GM19468 (cell line): ENCODE measurements around the gene POC1A.
"Not testable (repeated sequence)": the region's sequence is repeated elsewhere in the genome, so short reads cannot be mapped to it uniquely, and the experiment has no call there.

Experiments
- ATAC-seq: cut with Tn5 transposase; IDR thresholded peaks from one replicate; pipeline ENCODE4 v1.9.1; 2021; ENCODE audit warnings: mild to moderate bottlenecking, moderate library complexity, moderate number of reproducible peaks; ENCODE audit not compliant: unreplicated experiment; ENCODE audit errors: extremely low read depth

The POC1A gene

DNA sequence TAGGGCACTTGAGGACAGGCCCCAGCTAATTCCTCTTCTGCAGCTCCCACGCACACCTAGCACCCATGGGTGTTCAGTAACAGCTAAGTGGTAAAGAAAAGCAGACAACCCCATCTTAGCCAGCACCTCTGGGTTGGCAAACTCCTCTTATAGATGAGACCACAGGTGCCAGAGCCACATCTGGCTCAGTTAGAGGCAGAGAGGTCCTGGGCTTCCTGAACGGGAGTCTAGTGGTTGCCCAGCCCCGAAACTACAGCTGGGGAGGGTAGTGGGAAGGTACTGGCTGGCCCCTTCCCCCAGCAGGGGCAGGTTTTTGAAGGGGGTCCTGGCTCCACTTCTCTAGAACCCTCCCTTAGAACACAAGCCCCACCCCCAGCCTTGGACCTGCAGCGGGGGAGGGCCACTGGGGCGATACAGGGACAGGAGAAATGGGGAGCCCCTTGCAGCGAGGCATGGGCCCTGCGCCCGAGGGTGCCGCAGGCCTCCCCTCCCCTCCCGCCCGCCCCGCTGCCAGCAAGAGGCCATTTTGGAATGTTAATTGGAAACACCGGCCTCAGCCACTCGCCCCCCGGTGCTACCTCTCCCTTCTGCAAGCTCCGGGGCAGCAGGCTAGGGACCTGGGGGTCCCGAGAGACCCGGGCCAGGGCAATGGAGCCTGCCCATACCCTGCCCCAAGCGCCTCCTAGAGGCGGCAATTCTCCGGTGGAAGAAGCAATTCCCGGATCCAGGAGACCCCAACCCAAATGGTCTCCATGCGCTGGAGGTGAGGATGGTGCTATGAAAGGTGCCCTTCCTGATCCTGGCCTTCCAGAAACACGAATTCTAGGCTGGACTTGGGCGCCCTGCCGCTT is 99.3 kb downstream of the POC1A start:
- no peak for ATAC-seq

DNA sequence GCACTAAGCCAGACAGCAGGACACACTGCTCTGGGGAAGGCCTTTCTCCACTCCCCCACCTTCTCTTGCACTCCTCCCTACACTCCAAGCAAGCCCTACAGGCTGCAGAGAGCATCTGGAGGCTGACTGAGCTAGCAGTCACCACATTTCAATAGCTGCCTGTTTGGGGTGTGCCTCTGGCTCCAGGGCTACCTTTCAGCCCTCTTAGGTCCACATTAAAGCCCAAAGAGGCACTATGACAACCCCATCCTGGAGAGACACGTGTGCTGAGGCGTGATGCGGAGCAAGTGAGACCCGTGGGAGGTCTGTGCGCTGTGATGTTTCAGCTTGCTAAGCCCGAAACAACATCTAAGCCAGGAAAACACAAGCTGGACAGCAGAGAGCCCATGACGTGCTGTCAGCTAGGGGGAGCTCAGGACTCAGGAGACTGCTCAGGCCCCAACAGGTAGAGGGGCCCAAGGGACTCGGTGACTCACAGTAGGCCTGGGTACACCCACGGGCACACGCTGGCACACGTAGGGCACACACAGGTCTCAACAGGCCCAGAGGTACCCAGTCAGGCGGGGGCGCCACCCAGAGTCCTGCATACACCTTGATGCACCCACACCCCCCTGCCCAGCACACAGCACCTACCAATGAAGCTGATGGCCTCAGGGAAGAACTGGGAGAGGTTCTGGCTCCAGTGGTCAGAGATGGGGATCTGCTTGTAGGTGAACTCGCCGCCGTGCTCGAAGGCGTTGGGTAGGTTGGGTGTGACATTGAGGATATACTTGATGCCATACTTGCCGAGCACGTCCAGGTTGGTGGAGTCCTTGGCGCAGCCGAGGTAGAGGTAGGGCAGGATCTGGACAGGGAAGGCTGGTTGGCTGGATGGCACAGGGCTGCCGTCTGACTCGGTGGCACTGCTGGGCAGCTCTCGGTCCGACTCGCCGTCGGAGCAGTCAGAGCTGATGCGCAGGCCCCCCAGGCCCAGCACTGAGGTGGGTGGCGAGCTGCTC is 100.6 kb downstream of the POC1A start:
- ATAC-seq: no peak

DNA sequence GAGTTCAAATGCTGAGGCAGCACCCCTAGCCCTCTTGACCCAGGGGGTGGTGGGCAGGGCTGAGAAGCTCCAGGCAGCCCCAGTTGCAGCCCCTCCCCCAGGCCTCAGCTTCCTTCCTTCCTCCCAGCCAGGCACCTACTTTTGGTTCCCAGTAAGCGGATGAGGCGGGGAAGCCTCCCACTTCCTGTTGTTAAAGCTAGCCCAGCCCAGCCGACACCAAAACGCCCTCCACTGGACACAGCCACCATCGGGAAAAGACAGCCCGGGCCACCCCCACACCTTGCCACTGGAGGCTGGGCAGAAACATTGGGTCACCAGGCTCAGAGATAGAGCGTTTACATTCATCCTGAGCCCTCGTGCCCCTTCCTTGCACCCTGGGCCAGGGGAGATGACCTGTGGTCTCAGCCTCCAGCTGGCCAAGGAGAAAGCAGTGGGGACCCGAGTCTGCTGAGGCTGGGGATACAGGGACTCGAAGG is 101.4 kb downstream of the POC1A start:
- ATAC-seq: no peak

DNA sequence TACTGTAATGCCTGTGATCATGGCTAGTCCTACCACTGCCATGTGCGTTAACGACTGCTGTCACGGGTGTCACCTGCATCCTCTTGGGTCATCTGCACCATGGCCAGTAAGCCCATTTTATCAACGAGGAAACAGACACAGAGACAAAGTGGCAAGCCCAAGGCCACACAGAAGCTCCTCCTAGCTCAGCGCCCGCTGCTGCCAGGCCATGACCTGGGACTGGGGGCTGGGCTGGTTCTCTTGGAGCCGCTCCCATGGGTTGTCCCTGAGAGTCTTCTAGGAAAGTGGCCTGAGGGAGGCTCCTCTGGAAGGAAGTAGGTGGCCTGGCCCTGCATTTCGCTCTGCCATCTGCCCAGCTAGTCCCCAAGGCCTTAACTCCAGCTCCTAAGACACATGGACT is 102.8 kb downstream of the POC1A start:
- ATAC-seq: no peak

DNA sequence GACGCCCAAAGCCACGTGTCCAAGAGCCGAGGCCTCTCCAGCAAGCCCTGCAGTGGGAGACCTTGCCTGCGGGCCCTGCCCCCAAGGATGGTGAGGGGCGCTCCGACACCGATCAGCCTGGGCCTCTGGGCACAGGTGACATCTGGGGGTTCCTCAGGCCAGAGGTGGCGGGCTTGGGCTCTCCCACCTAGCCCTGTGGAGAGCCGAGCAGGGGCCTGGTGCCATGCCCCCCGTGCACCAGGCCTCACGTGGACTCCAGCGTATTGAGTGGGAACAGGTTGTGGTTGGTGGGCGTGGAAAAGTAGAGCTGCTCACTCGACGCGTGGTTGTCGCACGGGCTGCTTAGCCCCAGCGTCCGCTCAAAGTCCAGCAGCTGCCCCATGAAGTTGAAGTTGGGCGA is 103.7 kb downstream of the POC1A start:
- ATAC-seq: no peak

DNA sequence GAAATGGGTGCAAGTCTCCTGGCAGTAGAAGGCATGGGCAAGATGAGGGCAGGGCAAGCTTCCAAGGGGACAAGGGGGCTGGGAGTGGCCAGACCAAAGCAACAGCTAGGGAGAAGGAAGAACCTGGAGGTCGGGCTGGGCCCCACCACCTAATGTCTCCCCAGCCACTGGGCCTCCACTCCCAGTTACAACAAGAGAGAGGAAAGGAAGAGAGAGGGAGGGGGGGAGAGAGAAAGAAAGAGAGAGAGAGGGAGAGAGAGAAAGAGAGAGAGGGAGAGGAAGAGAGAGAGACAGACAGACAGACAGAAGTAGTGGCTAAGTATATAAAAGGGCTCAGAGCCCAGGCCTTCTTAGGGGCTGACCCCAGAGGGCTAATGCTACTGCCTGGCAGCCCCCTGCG is 104.7 kb downstream of the POC1A start:
- ATAC-seq: no peak

DNA sequence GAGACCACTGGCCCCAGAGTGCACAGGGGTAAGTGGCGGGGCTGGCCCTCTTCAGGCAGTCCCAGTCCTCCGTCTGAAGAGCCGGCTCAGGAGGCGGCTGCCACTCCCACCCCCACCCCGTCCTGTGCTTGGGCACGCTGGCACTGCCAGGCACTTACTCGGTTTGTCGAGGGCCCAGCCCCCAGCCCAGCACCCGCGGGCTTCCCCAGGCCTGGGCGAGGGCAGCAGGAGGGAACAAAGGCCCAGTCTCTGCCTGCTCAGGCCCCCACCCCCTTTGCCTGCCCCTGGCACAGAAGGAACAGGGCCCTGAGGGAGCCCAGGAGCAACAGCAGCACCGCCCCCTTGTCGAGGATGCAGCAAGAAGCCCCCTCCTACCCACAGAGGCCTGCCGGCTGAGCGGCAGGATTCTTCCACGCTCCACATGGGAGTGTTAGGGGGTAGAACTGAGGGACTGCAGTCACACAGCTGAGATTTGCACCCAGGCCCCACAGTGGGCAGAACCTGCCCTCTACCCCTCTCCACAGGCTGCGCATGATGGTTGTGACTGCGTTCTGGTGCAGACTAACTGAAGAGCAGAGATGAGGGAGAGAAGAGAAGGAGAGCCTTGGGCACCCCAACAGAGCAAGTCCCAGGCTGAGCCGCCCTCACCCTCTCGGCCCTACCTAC is 106.8 kb downstream of the POC1A start:
- ATAC-seq: no peak

DNA sequence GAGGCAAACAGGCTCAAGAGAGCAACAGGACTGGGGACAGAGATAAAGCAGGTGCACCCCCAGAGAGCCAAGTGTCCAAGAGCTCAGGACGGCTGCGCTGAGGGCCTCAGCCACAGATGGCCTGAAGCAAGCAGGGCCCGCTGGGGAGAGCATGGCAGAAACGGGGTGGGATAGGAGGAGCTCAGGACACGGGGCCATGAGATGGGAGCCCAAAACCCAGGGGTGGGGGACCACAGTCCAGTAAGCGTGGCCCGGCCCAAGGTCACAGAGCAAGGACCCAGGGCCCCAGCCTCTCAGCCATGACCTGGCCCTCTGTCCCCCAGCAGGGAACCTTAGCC is 107.4 kb downstream of the POC1A start:
- ATAC-seq: no peak

DNA sequence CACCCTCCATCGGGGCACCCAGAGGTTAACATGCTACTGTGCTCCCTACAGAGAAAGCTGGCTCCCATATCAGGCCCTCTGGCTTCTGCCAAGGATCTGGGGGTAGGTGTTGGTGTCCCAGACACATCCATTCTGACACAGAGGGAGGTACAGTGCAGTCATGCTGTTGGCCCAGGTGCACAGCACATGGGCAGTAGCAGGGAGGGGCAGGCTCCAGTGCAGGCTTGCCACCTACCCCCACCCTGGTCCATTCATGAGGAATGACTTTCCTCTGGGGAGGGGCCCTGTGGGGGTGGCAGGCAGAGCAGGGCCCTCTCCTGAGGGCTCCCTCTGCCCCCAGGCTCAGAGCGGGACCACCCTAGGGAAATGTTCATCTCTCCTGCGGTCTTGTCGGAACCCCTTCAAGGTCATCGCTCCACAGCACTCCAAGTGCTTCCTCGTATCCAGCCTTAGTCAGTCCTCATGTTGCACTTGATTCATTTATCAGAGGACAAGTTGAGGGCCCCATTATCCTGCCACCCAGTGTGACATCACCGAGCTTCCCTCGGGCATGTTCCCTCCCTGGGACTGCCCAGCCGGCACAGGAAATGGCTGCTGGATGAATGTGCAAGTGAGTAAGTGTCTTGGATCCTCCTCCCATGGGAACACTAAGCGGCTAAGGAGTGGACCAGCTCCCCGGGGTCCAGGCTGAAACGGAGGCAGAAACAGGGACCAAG is 107.9 kb downstream of the POC1A start:
- no peak for ATAC-seq

DNA sequence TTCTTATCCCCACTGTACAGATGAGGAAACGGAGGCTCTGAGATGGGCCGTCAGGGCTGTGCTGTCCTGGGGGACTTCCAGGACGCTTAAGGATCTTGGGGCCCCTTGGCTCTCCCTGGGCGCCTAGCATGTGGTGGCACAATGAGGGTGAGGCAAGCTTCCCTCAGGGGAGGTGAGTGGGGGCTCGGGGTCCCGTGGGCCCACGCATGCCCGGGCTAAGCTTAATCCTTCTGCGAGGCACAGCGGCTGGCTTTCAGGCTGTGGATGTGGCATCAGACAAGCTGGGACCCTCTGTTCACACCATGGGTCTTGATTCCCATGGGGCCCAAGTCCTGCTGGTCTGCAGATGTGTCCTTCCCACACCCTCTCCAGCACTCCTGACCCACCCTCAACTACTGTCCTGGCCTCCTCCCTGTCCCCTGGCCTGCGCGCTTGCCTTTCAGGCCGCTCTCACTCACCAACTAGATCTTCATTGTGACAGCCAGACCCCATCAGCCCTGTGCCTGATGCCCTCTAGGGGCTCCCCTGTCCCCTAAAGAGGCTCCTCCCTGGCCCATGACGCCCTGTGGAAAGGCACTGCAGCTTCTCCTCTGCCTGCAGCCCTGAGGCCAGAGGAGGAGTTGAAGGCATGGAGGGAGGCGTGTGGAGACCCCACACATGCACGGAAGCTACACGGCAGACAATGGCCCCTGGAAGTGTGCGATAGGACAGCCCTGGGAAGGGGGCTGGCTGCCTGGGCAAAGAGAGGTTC is 109.2 kb downstream of the POC1A start:
- ATAC-seq: no peak

DNA sequence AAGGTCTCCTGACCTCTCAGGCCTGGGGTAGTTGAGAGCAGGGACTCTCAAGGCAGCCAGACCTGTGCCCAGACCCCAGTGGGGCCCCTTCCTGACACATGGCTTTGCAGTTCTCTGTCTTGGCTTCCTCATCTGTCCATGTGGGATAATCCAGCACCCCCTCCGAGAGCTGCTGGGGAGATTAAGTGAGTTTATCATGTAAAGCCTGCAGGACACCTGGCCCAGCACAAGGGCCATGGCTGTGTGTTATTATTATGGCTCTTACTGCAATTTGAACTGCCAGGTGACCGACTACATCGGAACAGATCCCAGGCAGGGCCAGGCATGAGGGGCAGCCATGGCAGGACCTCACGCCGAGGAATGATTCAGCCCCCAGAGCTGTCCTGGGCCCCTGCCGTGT is 110.5 kb downstream of the POC1A start:
- ATAC-seq: no peak

DNA sequence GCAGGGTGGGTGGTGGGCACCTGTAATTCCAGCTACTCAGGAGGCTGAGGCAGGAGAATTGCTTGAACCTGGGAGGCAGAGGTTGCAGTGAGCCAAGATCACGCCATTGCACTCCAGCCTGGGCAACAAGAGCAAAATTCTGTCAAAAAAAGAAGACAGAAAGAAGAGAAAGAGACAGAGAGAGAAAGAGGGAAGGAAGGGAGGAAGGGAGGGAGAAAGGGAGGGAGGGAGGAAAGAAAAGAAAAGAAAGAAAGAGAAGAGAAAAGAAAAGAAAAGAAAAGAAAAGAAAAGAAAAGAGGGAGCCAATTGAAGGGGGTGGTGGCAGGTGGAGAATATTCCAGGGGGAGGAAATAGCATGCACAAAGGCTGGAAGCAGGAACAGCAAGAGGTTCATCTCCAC is 111.2 kb downstream of the POC1A start:
- ATAC-seq: not testable (repeated sequence)

DNA sequence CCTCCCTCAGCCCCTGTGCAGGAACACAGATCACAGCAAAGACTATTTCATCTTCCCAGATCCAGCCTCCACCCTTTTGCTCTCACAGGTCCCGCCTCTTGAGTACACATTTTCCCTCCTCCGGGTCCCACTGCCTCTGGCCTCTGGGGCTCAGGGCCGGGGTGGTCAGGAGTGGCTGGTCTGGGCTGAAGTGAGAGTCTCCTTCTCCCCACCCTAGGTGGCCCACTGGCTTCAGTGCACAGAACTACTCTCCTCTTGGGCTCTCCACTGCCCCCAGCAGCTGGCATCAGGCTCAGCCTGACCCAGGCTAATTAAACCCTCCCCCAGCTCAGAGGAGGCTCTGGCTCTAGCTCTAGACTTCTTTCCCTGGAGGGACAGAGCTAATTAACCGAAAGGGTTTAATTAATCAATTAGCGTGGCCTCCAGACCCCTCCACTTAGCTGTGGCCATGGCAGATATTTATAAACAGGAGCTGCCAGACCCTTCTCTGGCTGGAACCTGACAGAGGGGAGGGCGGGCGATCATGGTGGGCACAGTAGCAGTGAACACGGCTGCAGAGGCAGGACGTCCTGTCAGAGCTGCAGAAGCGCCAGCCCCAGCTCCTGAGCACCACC is 113.0 kb downstream of the POC1A start:
- no peak for ATAC-seq

DNA sequence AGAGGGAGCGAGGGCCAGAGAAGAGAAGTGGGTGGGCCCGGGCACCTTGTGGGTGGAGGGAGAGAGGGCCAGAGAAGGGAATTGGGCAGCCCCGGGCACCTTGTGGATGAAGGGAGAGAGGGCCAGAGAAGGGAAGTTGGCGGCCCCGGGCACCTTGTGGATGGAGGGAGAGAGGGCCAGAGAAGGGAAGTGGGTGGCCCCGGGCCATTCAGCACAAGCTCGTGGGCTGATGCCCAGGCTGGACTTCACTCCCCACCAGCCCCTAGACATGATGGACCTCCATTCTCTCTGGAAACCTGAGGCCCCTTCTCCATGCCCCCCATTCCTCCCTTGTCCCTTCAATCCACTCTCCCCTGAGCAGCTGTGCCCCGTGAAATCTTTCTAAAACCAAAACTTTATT is 113.6 kb downstream of the POC1A start:
- no peak for ATAC-seq

DNA sequence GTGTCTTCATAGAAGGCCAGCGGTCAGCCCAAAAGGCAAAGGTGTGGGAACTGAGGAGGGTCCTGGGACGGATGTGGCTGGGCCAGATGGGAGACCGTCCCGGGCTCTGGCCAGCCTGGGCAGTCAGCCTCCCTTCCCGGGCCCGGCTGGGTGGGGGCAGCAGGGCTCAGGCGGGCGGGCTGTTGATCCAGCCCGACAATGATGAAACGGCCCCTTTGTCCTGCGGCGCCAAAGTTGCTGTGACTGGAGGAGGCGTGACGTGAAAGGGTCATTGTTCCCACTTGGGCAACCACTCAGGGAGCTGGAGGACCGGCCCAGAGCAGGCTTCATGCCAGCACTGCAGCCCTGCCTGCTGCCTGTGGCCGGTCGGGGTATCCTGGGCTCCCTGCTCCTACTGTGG is 114.4 kb downstream of the POC1A start:
- no peak for ATAC-seq

DNA sequence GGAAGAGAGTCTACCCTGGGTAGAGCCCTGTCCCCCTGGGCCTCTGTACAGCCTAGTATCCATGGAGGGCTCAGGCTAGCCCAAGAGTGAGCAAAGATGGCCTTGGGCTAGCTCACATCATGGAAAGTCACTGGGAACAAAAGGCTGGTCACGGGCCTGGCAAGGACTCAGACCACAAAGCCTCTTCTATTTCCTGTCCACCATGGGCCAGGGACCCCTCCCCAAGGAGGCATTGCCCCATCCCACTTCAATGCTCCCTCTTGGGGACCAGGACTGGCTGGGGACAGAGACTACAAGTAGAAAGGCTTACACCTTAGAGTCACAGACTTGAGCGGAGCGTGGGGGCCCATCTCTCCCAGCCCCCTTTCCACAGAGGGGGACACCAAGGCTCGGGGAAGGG is 114.8 kb downstream of the POC1A start:
- no peak for ATAC-seq

DNA sequence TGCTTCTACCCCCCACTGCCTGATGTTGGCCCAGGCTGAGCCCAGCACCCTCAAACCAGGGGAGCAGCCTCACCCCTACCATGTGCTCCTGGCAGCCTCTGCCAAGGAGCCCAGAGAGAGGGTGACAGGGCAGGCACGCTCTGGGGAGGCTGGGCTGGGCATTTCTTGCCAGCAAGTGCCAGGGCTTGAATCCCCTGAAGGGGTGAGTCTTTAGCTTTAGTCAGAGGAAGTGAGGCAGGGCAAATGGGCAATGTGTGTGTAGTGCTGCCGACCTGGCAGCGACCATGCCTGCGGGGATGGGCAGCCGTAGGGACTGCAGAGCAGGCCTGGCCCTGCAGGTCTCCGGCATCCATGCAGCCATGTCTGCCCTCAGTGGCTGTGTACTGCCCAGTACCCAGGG is 116.0 kb downstream of the POC1A start:
- ATAC-seq: no peak

DNA sequence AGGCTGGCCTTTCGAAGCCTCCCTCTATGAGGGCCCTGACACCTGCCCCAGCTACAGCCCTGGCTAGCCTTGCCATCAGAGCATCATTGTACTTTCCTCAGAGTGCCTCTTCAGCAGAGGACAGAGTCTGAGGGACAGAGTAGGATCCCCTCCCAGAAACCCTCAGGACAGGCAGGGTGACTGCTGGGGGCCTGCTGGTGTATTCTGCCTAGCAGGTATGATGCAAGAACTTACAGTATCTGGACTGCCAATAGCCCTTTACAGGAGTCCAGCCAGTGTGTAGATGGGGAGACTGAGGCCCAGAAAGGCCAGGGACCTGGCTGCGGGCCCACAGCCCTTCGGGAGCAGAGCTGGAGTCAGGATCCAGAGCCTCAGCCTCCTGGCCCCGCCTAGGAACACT is 116.9 kb downstream of the POC1A start:
- no peak for ATAC-seq

DNA sequence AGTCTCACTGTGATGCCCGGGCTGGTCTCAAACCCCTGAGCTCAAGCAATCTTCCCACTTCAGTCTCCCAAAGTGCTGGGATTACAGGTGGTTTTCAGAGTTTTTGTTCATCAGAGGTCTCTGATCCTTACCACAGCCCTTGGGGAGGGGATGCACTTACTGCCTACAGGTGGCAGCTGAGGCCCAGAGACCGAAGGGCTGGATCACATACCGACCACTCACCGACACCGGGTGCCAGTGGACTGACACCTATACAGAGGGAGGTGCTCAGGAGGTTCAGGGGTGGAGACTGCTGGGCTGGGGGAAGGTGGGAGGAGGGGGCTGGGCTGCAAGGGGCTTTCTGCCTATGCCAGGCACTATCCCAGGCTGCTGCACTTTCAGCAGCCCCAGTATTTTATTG is 117.4 kb downstream of the POC1A start:
- ATAC-seq: no peak
